Neural cell (in vitro differentiated cells): ENCODE results near the gene CLOCK.

ENCODE experiments used
- EP300 ChIP-seq: fragments of 450-650 bp; conservative IDR thresholded peaks from 2 replicates; pipeline ENCODE4 v1.6.1; 2014; ENCODE audit warnings: antibody characterized with exemption, mild to moderate bottlenecking, moderate library complexity; ENCODE audit not compliant: poor library complexity, severe bottlenecking
- EZH2 ChIP-seq: fragments of 200-600, 300-800 bp; shearing (Covaris generic), sonication (generic); IDR thresholded peaks from 2 replicates; pipeline ENCODE4 v1.6.1; 2014; ENCODE audit warnings: antibody characterized with exemption, low read length, borderline replicate concordance, mild to moderate bottlenecking; ENCODE audit not compliant: insufficient read depth, poor library complexity, severe bottlenecking
- MXI1 ChIP-seq: fragments of 450-650 bp; conservative IDR thresholded peaks from 2 replicates; pipeline ENCODE4 v1.6.1; 2014; ENCODE audit warnings: antibody characterized with exemption, mild to moderate bottlenecking; ENCODE audit not compliant: poor library complexity, severe bottlenecking
- POLR2AphosphoS5 ChIP-seq: IDR thresholded peaks from 2 replicates; pipeline ENCODE4 v1.6.1; 2012
- RAD21 ChIP-seq: fragments of 450-650 bp; conservative IDR thresholded peaks from 2 replicates; pipeline ENCODE4 v1.6.1; 2014; ENCODE audit warnings: antibody characterized with exemption, mild to moderate bottlenecking, moderate library complexity
- SMC3 ChIP-seq: fragments of 450-650 bp; conservative IDR thresholded peaks from 2 replicates; pipeline ENCODE4 v1.6.1; 2014; ENCODE audit warnings: antibody characterized with exemption, mild to moderate bottlenecking, moderate library complexity; ENCODE audit not compliant: poor library complexity
- TAF1 ChIP-seq: IDR thresholded peaks from 2 replicates; pipeline ENCODE4 v1.6.1; 2012; ENCODE audit warnings: low read depth
- TF ChIP-seq, protein P1 (sequence below): fragments of 450-650 bp; IDR thresholded peaks from 2 replicates; pipeline ENCODE4 v1.5.1; 2014; ENCODE audit warnings: antibody characterized with exemption, mild to moderate bottlenecking, moderate library complexity; ENCODE audit not compliant: poor library complexity, severe bottlenecking
- TF ChIP-seq, protein P2 (sequence below): IDR thresholded peaks from 2 replicates; pipeline ENCODE4 v1.6.1; 2012; ENCODE audit warnings: borderline replicate concordance

DNA sequence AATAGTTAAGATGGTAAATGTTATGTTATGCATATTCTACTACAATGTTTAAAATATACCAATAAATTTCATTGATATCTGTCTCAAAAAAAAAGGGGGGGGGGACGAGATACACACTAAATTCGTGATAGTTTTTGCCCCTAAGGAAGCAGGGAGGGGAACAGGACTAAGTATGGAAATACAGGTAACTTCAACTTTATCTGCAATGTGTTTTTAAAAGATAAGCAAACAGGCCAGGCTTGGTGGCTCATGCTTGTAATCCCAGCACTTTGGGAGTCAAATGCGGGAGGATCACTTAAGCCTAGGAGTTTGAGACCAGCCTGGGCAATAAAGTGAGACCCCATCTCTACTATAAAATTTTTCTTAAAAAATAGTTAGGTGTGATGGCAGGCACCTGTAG is 13.4 kb upstream of the CLOCK start:
- TF ChIP-seq, protein P1, sequence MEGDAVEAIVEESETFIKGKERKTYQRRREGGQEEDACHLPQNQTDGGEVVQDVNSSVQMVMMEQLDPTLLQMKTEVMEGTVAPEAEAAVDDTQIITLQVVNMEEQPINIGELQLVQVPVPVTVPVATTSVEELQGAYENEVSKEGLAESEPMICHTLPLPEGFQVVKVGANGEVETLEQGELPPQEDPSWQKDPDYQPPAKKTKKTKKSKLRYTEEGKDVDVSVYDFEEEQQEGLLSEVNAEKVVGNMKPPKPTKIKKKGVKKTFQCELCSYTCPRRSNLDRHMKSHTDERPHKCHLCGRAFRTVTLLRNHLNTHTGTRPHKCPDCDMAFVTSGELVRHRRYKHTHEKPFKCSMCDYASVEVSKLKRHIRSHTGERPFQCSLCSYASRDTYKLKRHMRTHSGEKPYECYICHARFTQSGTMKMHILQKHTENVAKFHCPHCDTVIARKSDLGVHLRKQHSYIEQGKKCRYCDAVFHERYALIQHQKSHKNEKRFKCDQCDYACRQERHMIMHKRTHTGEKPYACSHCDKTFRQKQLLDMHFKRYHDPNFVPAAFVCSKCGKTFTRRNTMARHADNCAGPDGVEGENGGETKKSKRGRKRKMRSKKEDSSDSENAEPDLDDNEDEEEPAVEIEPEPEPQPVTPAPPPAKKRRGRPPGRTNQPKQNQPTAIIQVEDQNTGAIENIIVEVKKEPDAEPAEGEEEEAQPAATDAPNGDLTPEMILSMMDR, result no peak
- TF ChIP-seq EZH2, result no peak
- no peak for TF ChIP-seq POLR2AphosphoS5
- no peak for TF ChIP-seq MXI1
- TF ChIP-seq, protein P2, sequence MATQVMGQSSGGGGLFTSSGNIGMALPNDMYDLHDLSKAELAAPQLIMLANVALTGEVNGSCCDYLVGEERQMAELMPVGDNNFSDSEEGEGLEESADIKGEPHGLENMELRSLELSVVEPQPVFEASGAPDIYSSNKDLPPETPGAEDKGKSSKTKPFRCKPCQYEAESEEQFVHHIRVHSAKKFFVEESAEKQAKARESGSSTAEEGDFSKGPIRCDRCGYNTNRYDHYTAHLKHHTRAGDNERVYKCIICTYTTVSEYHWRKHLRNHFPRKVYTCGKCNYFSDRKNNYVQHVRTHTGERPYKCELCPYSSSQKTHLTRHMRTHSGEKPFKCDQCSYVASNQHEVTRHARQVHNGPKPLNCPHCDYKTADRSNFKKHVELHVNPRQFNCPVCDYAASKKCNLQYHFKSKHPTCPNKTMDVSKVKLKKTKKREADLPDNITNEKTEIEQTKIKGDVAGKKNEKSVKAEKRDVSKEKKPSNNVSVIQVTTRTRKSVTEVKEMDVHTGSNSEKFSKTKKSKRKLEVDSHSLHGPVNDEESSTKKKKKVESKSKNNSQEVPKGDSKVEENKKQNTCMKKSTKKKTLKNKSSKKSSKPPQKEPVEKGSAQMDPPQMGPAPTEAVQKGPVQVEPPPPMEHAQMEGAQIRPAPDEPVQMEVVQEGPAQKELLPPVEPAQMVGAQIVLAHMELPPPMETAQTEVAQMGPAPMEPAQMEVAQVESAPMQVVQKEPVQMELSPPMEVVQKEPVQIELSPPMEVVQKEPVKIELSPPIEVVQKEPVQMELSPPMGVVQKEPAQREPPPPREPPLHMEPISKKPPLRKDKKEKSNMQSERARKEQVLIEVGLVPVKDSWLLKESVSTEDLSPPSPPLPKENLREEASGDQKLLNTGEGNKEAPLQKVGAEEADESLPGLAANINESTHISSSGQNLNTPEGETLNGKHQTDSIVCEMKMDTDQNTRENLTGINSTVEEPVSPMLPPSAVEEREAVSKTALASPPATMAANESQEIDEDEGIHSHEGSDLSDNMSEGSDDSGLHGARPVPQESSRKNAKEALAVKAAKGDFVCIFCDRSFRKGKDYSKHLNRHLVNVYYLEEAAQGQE, result no peak
- TF ChIP-seq SMC3, result no peak
- TF ChIP-seq TAF1, result no peak
- no peak for TF ChIP-seq EP300
- TF ChIP-seq RAD21, result no peak
